Erythroblast (primary cell): Measurements from ENCODE around the gene CD82.

ENCODE experiments used
- GATA1 ChIP-seq: IDR thresholded peaks from 2 replicates; pipeline ENCODE4 v1.6.1; 2011; ENCODE audit warnings: low read depth, mild to moderate bottlenecking, control low read depth, low read length, moderate library complexity
- POLR2A ChIP-seq: IDR thresholded peaks from 2 replicates; pipeline ENCODE4 v1.6.1; 2011; ENCODE audit warnings: mild to moderate bottlenecking, low read length

GRCh38 chr11:44624761-44625221 lies 59.3 kb downstream of the CD82 start:
- no peak for TF ChIP-seq POLR2A
- no peak for TF ChIP-seq GATA1
